Fibroblast of gingiva (primary cell): Measurements from ENCODE around the gene MACF1.
"Not testable (repeated sequence)": the region's sequence is repeated elsewhere in the genome, so short reads cannot be mapped to it uniquely, and the experiment has no call there.

ENCODE experiments used
- DNase-seq: peaks from one replicate; pipeline ENCODE4 v3.0.0-alpha.2; 2011; ENCODE audit warnings: low read depth

Gene MACF1

GRCh38 chr1:39204441-39205081, at the start of gene MACF1:
Gene MACF1 (plus strand): TSS chr1:39204695. CDS start chr1:39205023, 328 bp downstream.
- DNase-seq: peak; percentile 84

- no peak for DNase-seq
Measured at GRCh38 chr1:39157304-39157703, 47.2 kb upstream of the MACF1 start.

GRCh38 chr1:39158327-39159086, 46.0 kb upstream of the MACF1 start:
- peak; percentile 73 for DNase-seq

- DNase-seq: no peak
Measured at GRCh38 chr1:39159224-39160036, 45.1 kb upstream of the MACF1 start.

GRCh38 chr1:39160703-39161102, 43.8 kb upstream of the MACF1 start:
- no peak for DNase-seq

GRCh38 chr1:39161811-39162210, 42.7 kb upstream of the MACF1 start:
- DNase-seq: not testable (repeated sequence)

GRCh38 chr1:39163469-39163868, 41.0 kb upstream of the MACF1 start:
- no peak for DNase-seq

GRCh38 chr1:39164256-39164655, 40.2 kb upstream of the MACF1 start:
- no peak for DNase-seq

- no peak for DNase-seq
Measured at GRCh38 chr1:39165049-39165448, 39.4 kb upstream of the MACF1 start.

- DNase-seq: no peak
Measured at GRCh38 chr1:39165488-39165887, 39.0 kb upstream of the MACF1 start.

GRCh38 chr1:39167632-39168209, 36.8 kb upstream of the MACF1 start:
- DNase-seq: peak; percentile 44

GRCh38 chr1:39168301-39169080, 36.0 kb upstream of the MACF1 start:
- DNase-seq: no peak

GRCh38 chr1:39170731-39171667, 33.5 kb upstream of the MACF1 start:
- no peak for DNase-seq

GRCh38 chr1:39173119-39173994, 31.1 kb upstream of the MACF1 start:
- peak; percentile 32 for DNase-seq

GRCh38 chr1:39173995-39174380, 30.5 kb upstream of the MACF1 start:
- peak; percentile 36 for DNase-seq

GRCh38 chr1:39174390-39175081, 30.0 kb upstream of the MACF1 start:
- no peak for DNase-seq

GRCh38 chr1:39177706-39178105, 26.8 kb upstream of the MACF1 start:
- DNase-seq: no peak

- DNase-seq: no peak
Measured at GRCh38 chr1:39178541-39179431, 25.7 kb upstream of the MACF1 start.
